Progenitor cell of endocrine pancreas (in vitro differentiated cells): ENCODE data around the gene GNPTAB. TPM values are rescaled to one million over a fixed set of nuclear protein-coding genes. Genes with fewer than 3 reads are reported as not detected.

ENCODE experiments used
- DNase-seq: peaks from one replicate; pipeline ENCODE4 v3.0.0; 2021; ENCODE audit warnings: low spot score; ENCODE audit not compliant: unreplicated experiment
- H3K27ac Mint-ChIP-seq: 2 replicates; pipeline ENCODE4 v1.8.0; 2021; ENCODE audit warnings: mild to moderate bottlenecking, moderate library complexity, mixed read lengths
- H3K27me3 Mint-ChIP-seq: 2 replicates; pipeline ENCODE4 v1.8.0; 2021; ENCODE audit warnings: mixed read lengths
- H3K36me3 Mint-ChIP-seq: 2 replicates; pipeline ENCODE4 v1.8.0; 2022; ENCODE audit warnings: mixed read lengths; ENCODE audit not compliant: insufficient read depth
- H3K4me1 Mint-ChIP-seq: 2 replicates; pipeline ENCODE4 v1.8.0; 2021; ENCODE audit warnings: low read depth, mixed read lengths
- H3K4me3 Mint-ChIP-seq: 2 replicates; pipeline ENCODE4 v1.8.0; 2021; ENCODE audit warnings: low read depth, mild to moderate bottlenecking, moderate library complexity, mixed read lengths
- H3K9me3 Mint-ChIP-seq: 2 replicates; pipeline ENCODE4 v1.8.0; 2021; ENCODE audit warnings: low read depth, mixed read lengths
- CTCF ChIP-seq: fragments of 200-600 bp; sonication (generic); IDR thresholded peaks from one replicate; pipeline ENCODE4 v1.5.0; 2021; ENCODE audit warnings: antibody characterized with exemption, mild to moderate bottlenecking; ENCODE audit not compliant: unreplicated experiment
- long read RNA-seq: library from polyadenylated mRNA; unstranded; transcript quantifications from one replicate; pipeline ENCODE4 v2.0.0, GENCODE V29; 2020
- total RNA-seq: library from RNA; stranded (reverse); gene quantifications from 2 replicates; pipeline ENCODE4 v1.2.1, GENCODE V29; 2021

GNPTAB gene
- total RNA-seq: 22.9 and 23.2 TPM in 2 replicates
- long read RNA-seq, partial matches to known transcripts: 13 of 15 reads
- long read RNA-seq, other reads (novel, unspliced or antisense): 2 of 15 reads

GRCh38 chr12:101830367-101831325 lies at the start of gene GNPTAB:
GNPTAB (minus strand) TSS chr12:101830959; CDS start chr12:101830675, 284 bp downstream.
- Mint-ChIP-seq H3K4me1 (peaks cover 2% of the 10 kb centered on the region), H3K9me3 (no peaks in the 10 kb centered on the region), H3K4me3 (peak within 1 kb of the TSS; percentile 93), H3K27ac (peak within 1 kb of the TSS; percentile 91), H3K27me3 (no peaks in the 10 kb centered on the region), H3K36me3 (no peaks in the 10 kb centered on the region)
- peak; percentile 72 for TF ChIP-seq CTCF
- peak; percentile 94 for DNase-seq

GRCh38 chr12:101878243-101878821 lies 47.6 kb upstream of the GNPTAB start:
- Mint-ChIP-seq H3K4me3 (peak overlapping the region; percentile 81), H3K27me3 (peaks cover 25% of the 10 kb centered on the region), H3K27ac (peak overlapping the region; percentile 91), H3K4me1 (peaks cover 5% of the 10 kb centered on the region), H3K9me3 (no peaks in the 10 kb centered on the region), H3K36me3 (no peaks in the 10 kb centered on the region)
- DNase-seq: no peak
- no peak for TF ChIP-seq CTCF

- no peaks in the 10 kb centered on the region for H3K36me3 Mint-ChIP-seq
- DNase-seq: peak; percentile 13
- H3K9me3 Mint-ChIP-seq: no peaks in the 10 kb centered on the region
- no peak for TF ChIP-seq CTCF
- H3K4me3 Mint-ChIP-seq: peak overlapping the region; percentile 81
- H3K27ac Mint-ChIP-seq: peak overlapping the region; percentile 91
- H3K27me3 Mint-ChIP-seq: peaks cover 26% of the 10 kb centered on the region
- H3K4me1 Mint-ChIP-seq: peaks cover 5% of the 10 kb centered on the region
These were observed 47.1 kb upstream of the GNPTAB start for GRCh38 chr12:101877806-101878242.

GRCh38 chr12:101876861-101877805 lies 46.4 kb upstream of the GNPTAB start, which contains the start of gene DRAM1:
DRAM1 (plus strand) TSS chr12:101877580; CDS start chr12:101877790, 210 bp downstream.
- Mint-ChIP-seq H3K4me1 (peaks cover 5% of the 10 kb centered on the region), H3K36me3 (no peaks in the 10 kb centered on the region), H3K27ac (peak within 1 kb of the TSS; percentile 91), H3K27me3 (peaks cover 26% of the 10 kb centered on the region), H3K9me3 (no peaks in the 10 kb centered on the region), H3K4me3 (peak within 1 kb of the TSS; percentile 81)
- DNase-seq: peak; percentile 69
- peak; percentile 31 for TF ChIP-seq CTCF
